GM18507 (cell line): ENCODE measurements around the gene HAAO.

Source experiments
- DNase-seq: peaks from one replicate; pipeline ENCODE4 v3.0.0; 2011; ENCODE audit warnings: low read depth; ENCODE audit not compliant: insufficient read length; ENCODE audit errors: extremely low spot score
- FAIRE-seq: peaks from 2 replicates; lab custom pipeline; 2011; peaks lifted over from hg19 to GRCh38; lab: Jason Lieb, UNC

The HAAO gene

GRCh38 chr2:42722320-42723190, 69.8 kb downstream of the HAAO start:
- peak; percentile 82 for FAIRE-seq
- DNase-seq: peak; percentile 20

GRCh38 chr2:42721898-42722297, 70.5 kb downstream of the HAAO start:
- FAIRE-seq: no peak
- DNase-seq: no peak
